Neuronal stem cell (in vitro differentiated cells): ENCODE results near the gene DCPS.

Experiments used
- DNase-seq: peaks from one replicate; pipeline ENCODE4 v3.0.0-alpha.2; 2013; ENCODE audit warnings: low spot score
- H2AFZ ChIP-seq: one replicate; pipeline ENCODE4 v1.6.1; 2013; ENCODE audit warnings: mild to moderate bottlenecking, low read length, inconsistent platforms
- H2AK5ac ChIP-seq: 2 replicates; pipeline ENCODE4 v1.6.1; 2013; ENCODE audit warnings: low read depth, mild to moderate bottlenecking, inconsistent platforms, low read length, moderate library complexity, mixed read lengths
- H2BK120ac ChIP-seq: 2 replicates; pipeline ENCODE4 v1.6.1; 2013; ENCODE audit warnings: low read depth, mild to moderate bottlenecking, inconsistent platforms, low read length, moderate library complexity, mixed read lengths
- H2BK12ac ChIP-seq: one replicate; pipeline ENCODE4 v1.6.1; 2013; ENCODE audit warnings: low read length, inconsistent platforms
- H2BK15ac ChIP-seq: 2 replicates; pipeline ENCODE4 v1.6.1; 2013; ENCODE audit warnings: mild to moderate bottlenecking, low read length, inconsistent platforms, mixed read lengths
- H2BK5ac ChIP-seq: one replicate; pipeline ENCODE4 v1.6.1; 2013; ENCODE audit warnings: inconsistent platforms, mild to moderate bottlenecking, low read length, moderate library complexity
- H3K14ac ChIP-seq: one replicate; pipeline ENCODE4 v1.6.1; 2013; ENCODE audit warnings: low read length, inconsistent platforms
- H3K18ac ChIP-seq: 2 replicates; pipeline ENCODE4 v1.6.1; 2013; ENCODE audit warnings: low read length, inconsistent platforms
- H3K23ac ChIP-seq: 2 replicates; pipeline ENCODE4 v1.6.1; 2013; ENCODE audit warnings: low read depth, mild to moderate bottlenecking, mixed read lengths, low read length, inconsistent platforms; ENCODE audit not compliant: poor library complexity
- H3K27ac ChIP-seq: replicated peaks from 3 replicates; pipeline ENCODE4 v1.5.1; 2013; ENCODE audit warnings: low read length, inconsistent platforms
- H3K27me3 ChIP-seq, 3 experiments: 2 replicates each; pipeline ENCODE4 v1.6.1; 2013; ENCODE audit warnings: low read length in 3 of 3, mild to moderate bottlenecking in 2 of 3, inconsistent platforms in 1 of 3, low read depth in 1 of 3, mixed read lengths in 1 of 3, moderate library complexity in 1 of 3; ENCODE audit not compliant: control insufficient read depth in 3 of 3, insufficient read depth in 3 of 3
- H3K36me3 ChIP-seq, 2 donors: replicated peaks in 1 of 2; 2 replicates each; pipeline ENCODE4 v1.6.1; 2013; ENCODE audit warnings: low read length in 2 of 2; ENCODE audit not compliant: control insufficient read depth in 2 of 2, insufficient read depth in 2 of 2
- H3K4ac ChIP-seq: 2 replicates; pipeline ENCODE4 v1.6.1; 2013; ENCODE audit warnings: inconsistent platforms, mild to moderate bottlenecking, low read length, moderate library complexity
- H3K4me1 ChIP-seq, 2 donors: 1 replicate in 1 of 2; 2 replicates in 1 of 2; pipeline ENCODE4 v1.6.1; 2013; ENCODE audit warnings: low read length in 2 of 2, low read depth in 1 of 2; ENCODE audit not compliant: control insufficient read depth in 2 of 2, insufficient read depth in 1 of 2
- H3K4me2 ChIP-seq: one replicate; pipeline ENCODE4 v1.6.1; 2013; ENCODE audit warnings: mild to moderate bottlenecking, low read length, inconsistent platforms; ENCODE audit not compliant: insufficient read depth, poor library complexity, severe bottlenecking
- H3K4me3 ChIP-seq, 2 donors: 2 replicates each; pipeline ENCODE4 v1.5.1; 2013; ENCODE audit warnings: low read length in 2 of 2, mild to moderate bottlenecking in 2 of 2, inconsistent platforms in 1 of 2, moderate library complexity in 1 of 2
- H3K79me1 ChIP-seq: one replicate; pipeline ENCODE4 v1.6.1; 2013; ENCODE audit warnings: low read depth, mild to moderate bottlenecking, inconsistent platforms, low read length, moderate library complexity
- H3K9ac ChIP-seq: one replicate; pipeline ENCODE4 v1.6.1; 2013; ENCODE audit warnings: mild to moderate bottlenecking, low read depth, low read length, inconsistent platforms; ENCODE audit not compliant: poor library complexity
- H3K9me3 ChIP-seq, 2 donors: replicated peaks in 1 of 2; 2 replicates each; pipeline versions ENCODE3 to v1.6.1; 2013; ENCODE audit warnings: low read length in 2 of 2, mild to moderate bottlenecking in 2 of 2, inconsistent platforms in 1 of 2, low read depth in 1 of 2, mixed read lengths in 1 of 2, moderate library complexity in 1 of 2; ENCODE audit not compliant: control insufficient read depth in 2 of 2, insufficient read depth in 1 of 2
- H4K8ac ChIP-seq: one replicate; pipeline ENCODE4 v1.6.1; 2013; ENCODE audit warnings: low read depth, mild to moderate bottlenecking, inconsistent platforms, low read length, moderate library complexity
- H4K91ac ChIP-seq: one replicate; pipeline ENCODE4 v1.6.1; 2013; ENCODE audit warnings: low read length, low read depth, mild to moderate bottlenecking, inconsistent platforms; ENCODE audit not compliant: poor library complexity
- WGBS, 2 donors: extraction: QIAGEN DNeasy Blood & Tissue Kit; methylation state at CpG; one replicate each; pipeline ENCODE4 v1.1.7; 2013; ENCODE audit warnings: missing lambda C conversion rate in 2 of 2, mixed read lengths in 1 of 2; ENCODE audit not compliant: insufficient read length in 2 of 2, insufficient replicate concordance in 1 of 2; ENCODE audit errors: extremely low coverage in 2 of 2; 5-methylcytosine and 5-hydroxymethylcytosine counted together

The DCPS gene

GRCh38 chr11:126391286-126391954 lies 87.6 kb downstream of the DCPS start:
- no peak overlapping the region for H3K23ac ChIP-seq
- no peak overlapping the region for H2BK12ac ChIP-seq
- peak overlapping the region in 1 of 2 donors; percentile 45 for H3K4me3 ChIP-seq
- no peak overlapping the region for H3K4me2 ChIP-seq
- H3K4me1 ChIP-seq: peaks cover 0 to 12% of the 10 kb centered on the region in 2 donors
- H3K9me3 ChIP-seq: no peaks in the 10 kb centered on the region
- H2AFZ ChIP-seq: no peak overlapping the region
- no peak overlapping the region for H3K9ac ChIP-seq
- no peak overlapping the region for H3K14ac ChIP-seq
- no peak overlapping the region for H3K27ac ChIP-seq
- H3K27me3 ChIP-seq: no peaks in the 10 kb centered on the region
- no peaks in the 10 kb centered on the region for H3K36me3 ChIP-seq
- no peak overlapping the region for H2BK120ac ChIP-seq
- no peak overlapping the region for H2BK15ac ChIP-seq
- H3K18ac ChIP-seq: peak overlapping the region; percentile 88
- no peak overlapping the region for H4K8ac ChIP-seq
- H4K91ac ChIP-seq: no peak overlapping the region
- peaks cover 6% of the 10 kb centered on the region for H3K79me1 ChIP-seq
- WGBS, 2 donors: no CpG with 5 or more reads among the region's 7 CpGs
- no peak overlapping the region for H3K4ac ChIP-seq
- DNase-seq: no peak
- no peak overlapping the region for H2BK5ac ChIP-seq
- no peak overlapping the region for H2AK5ac ChIP-seq

- Histone ChIP-seq H3K4me3 (no peak overlapping the region), H3K4ac (no peak overlapping the region), H4K91ac (no peak overlapping the region), H4K8ac (no peak overlapping the region), H3K27me3 (no peaks in the 10 kb centered on the region), H2AK5ac (no peak overlapping the region), H3K9me3 (no peaks in the 10 kb centered on the region), H2AFZ (no peak overlapping the region), H3K36me3 (no peaks in the 10 kb centered on the region), H2BK120ac (no peak overlapping the region), H3K18ac (no peak overlapping the region), H3K4me2 (no peak overlapping the region), H2BK15ac (no peak overlapping the region), H3K23ac (no peak overlapping the region), H3K9ac (no peak overlapping the region), H3K14ac (no peak overlapping the region), H2BK12ac (no peak overlapping the region), H3K4me1 (peaks cover 0 to 7% of the 10 kb centered on the region in 2 donors), H3K27ac (no peak overlapping the region), H3K79me1 (peaks cover 3% of the 10 kb centered on the region), H2BK5ac (no peak overlapping the region)
- no CpG with 5 or more reads among the region's 8 CpGs for whole genome bisulfite sequencing, 2 donors
- no peak for DNase-seq
Observed at GRCh38 chr11:126391970-126392632, 88.2 kb downstream of the DCPS start.

GRCh38 chr11:126392633-126393013 lies 88.8 kb downstream of the DCPS start:
- H4K8ac ChIP-seq: no peak overlapping the region
- H3K4me3 ChIP-seq: no peak overlapping the region
- H3K4me1 ChIP-seq: peaks cover 0 to 7% of the 10 kb centered on the region in 2 donors
- peaks cover 3% of the 10 kb centered on the region for H3K79me1 ChIP-seq
- no peak overlapping the region for H4K91ac ChIP-seq
- H3K27ac ChIP-seq: no peak overlapping the region
- H2BK120ac ChIP-seq: no peak overlapping the region
- H2AK5ac ChIP-seq: no peak overlapping the region
- H3K18ac ChIP-seq: no peak overlapping the region
- H2AFZ ChIP-seq: no peak overlapping the region
- no peaks in the 10 kb centered on the region for H3K9me3 ChIP-seq
- WGBS, 2 donors: no CpG with 5 or more reads among the region's 4 CpGs
- no peak overlapping the region for H2BK12ac ChIP-seq
- no peaks in the 10 kb centered on the region for H3K27me3 ChIP-seq
- no peak overlapping the region for H3K23ac ChIP-seq
- no peak overlapping the region for H3K4ac ChIP-seq
- no peak overlapping the region for H2BK5ac ChIP-seq
- no peak overlapping the region for H3K9ac ChIP-seq
- no peak overlapping the region for H3K4me2 ChIP-seq
- DNase-seq: no peak
- no peaks in the 10 kb centered on the region for H3K36me3 ChIP-seq
- H2BK15ac ChIP-seq: no peak overlapping the region
- no peak overlapping the region for H3K14ac ChIP-seq

- Histone ChIP-seq H3K4me1 (peaks cover 0 to 7% of the 10 kb centered on the region in 2 donors), H4K91ac (no peak overlapping the region), H2BK12ac (no peak overlapping the region), H3K4me3 (no peak overlapping the region), H3K9ac (no peak overlapping the region), H2AFZ (no peak overlapping the region), H4K8ac (no peak overlapping the region), H3K79me1 (peaks cover 3% of the 10 kb centered on the region), H3K36me3 (no peaks in the 10 kb centered on the region), H3K23ac (peak overlapping the region; percentile 14), H3K14ac (no peak overlapping the region), H3K9me3 (no peaks in the 10 kb centered on the region), H3K4ac (no peak overlapping the region), H2BK15ac (no peak overlapping the region), H2BK5ac (peak overlapping the region; percentile 2), H3K27me3 (no peaks in the 10 kb centered on the region), H3K4me2 (no peak overlapping the region), H3K27ac (no peak overlapping the region), H2AK5ac (peak overlapping the region; percentile 24), H2BK120ac (no peak overlapping the region), H3K18ac (no peak overlapping the region)
- DNase-seq: no peak
- WGBS, 2 donors: no CpG with 5 or more reads among the region's 5 CpGs
Observed at GRCh38 chr11:126393143-126393542, 89.3 kb downstream of the DCPS start.
